HepG2 (cell line): ENCODE measurements around the gene HHIPL1. TPM values are rescaled to one million over a fixed set of nuclear protein-coding genes. Genes with fewer than 3 reads are reported as not detected.

ENCODE experiments used
- ATAC-seq: fragments of 200-7000 bp; cut with Tn5 transposase; 3 replicates; pipeline ENCODE4 v1.9.1; 2020; ENCODE audit warnings: mild to moderate bottlenecking, moderate library complexity
- BruUV-seq: library from RNA; stranded (reverse); fragments of 400-500 nt; replicated peaks from 2 replicates; lab custom pipeline; 2021; lab: Mats Ljungman, UMichigan
- CTCF ChIA-PET: fragments of 300-600 bp; formaldehyde crosslinking; extraction: SDS; loops from one replicate; lab custom pipeline; 2021; ENCODE audit warnings: low total read pairs, inconsistent platforms, low intra/inter-chr PET ratio; lab: Yijun Ruan, JAX
- POLR2A ChIA-PET: fragments of 350-600 bp; sonication (Branson Sonifier 250); formaldehyde crosslinking; loops from one replicate; lab custom pipeline; 2020; ENCODE audit warnings: antibody characterized with exemption, inconsistent platforms; lab: Yijun Ruan, JAX
- DNase-seq: peaks from one replicate; pipeline ENCODE4 v3.0.0-alpha.2; 2015; ENCODE audit warnings: low spot score
- FAIRE-seq: peaks from 3 replicates; lab custom pipeline; 2011; peaks lifted over from hg19 to GRCh38; lab: Jason Lieb, UNC
- H2AFZ ChIP-seq: one replicate; pipeline ENCODE4 v1.6.1; 2011; ENCODE audit warnings: low read length, inconsistent platforms
- H3K27ac ChIP-seq: fragments of 300-600 bp; 3 replicates; pipeline ENCODE4 v1.8.0; 2011; ENCODE audit warnings: mixed run types, mild to moderate bottlenecking, mixed read lengths, low read length, inconsistent platforms; ENCODE audit not compliant: insufficient read depth; ENCODE audit errors: extremely low read length
- H3K27me3 ChIP-seq, 2 experiments: fragments of 200-600 bp in 1 of 2; 2 replicates in 1 of 2; 3 replicates in 1 of 2; pipeline versions ENCODE4 v1.6.0 to v1.8.0; 2011; ENCODE audit warnings: low read length in 2 of 2, mild to moderate bottlenecking in 2 of 2, moderate library complexity in 2 of 2, inconsistent platforms in 1 of 2; ENCODE audit not compliant: insufficient read depth in 2 of 2, control insufficient read depth in 1 of 2
- H3K36me3 ChIP-seq, 2 experiments: fragments of 200-600 bp in 1 of 2; replicated peaks in 1 of 2; 2 replicates in 1 of 2; 3 replicates in 1 of 2; pipeline versions ENCODE4 v1.5.1 to v1.8.0; 2011; ENCODE audit warnings: low read length in 2 of 2, inconsistent platforms in 1 of 2; ENCODE audit not compliant: insufficient read depth in 2 of 2, control insufficient read depth in 1 of 2
- H3K4me1 ChIP-seq: 2 replicates; pipeline ENCODE4 v1.5.1; 2012; ENCODE audit warnings: low read length, inconsistent platforms; ENCODE audit not compliant: insufficient read depth
- H3K4me2 ChIP-seq: 2 replicates; pipeline ENCODE4 v1.6.0; 2011; ENCODE audit warnings: low read depth, low read length, inconsistent platforms
- H3K4me3 ChIP-seq, 3 experiments: fragments of 200-600 bp in 1 of 3; sonication (generic), shearing (Covaris generic) in 1 of 3; replicated peaks in 1 of 3; 2 replicates each; pipeline ENCODE4 v1.5.1; 2011 to 2016; ENCODE audit warnings: low read length in 3 of 3, inconsistent platforms in 2 of 3, low read depth in 2 of 3, mild to moderate bottlenecking in 2 of 3, control low read depth in 1 of 3, mixed read lengths in 1 of 3; ENCODE audit not compliant: insufficient read depth in 1 of 3
- H3K79me2 ChIP-seq: one replicate; pipeline ENCODE4 v1.6.1; 2011; ENCODE audit warnings: low read length, inconsistent platforms; ENCODE audit not compliant: insufficient read depth
- H3K9ac ChIP-seq: 2 replicates; pipeline ENCODE4 v1.6.0; 2011; ENCODE audit warnings: mild to moderate bottlenecking, low read depth, low read length, inconsistent platforms; ENCODE audit not compliant: insufficient read depth
- H3K9me3 ChIP-seq: 2 replicates; pipeline ENCODE4 v1.5.1; 2012; ENCODE audit warnings: mild to moderate bottlenecking, low read length
- H4K20me1 ChIP-seq: 2 replicates; pipeline ENCODE4 v1.6.0; 2011; ENCODE audit warnings: inconsistent platforms, mild to moderate bottlenecking, low read length, moderate library complexity; ENCODE audit not compliant: insufficient read depth
- MYC ChIP-seq: sonication (generic); formaldehyde crosslinking; IDR thresholded peaks from 2 replicates; pipeline ENCODE4 v1.9.0; 2021; ENCODE audit warnings: missing genetic modification reagents, borderline replicate concordance
- PCBP1 ChIP-seq: fragments of 200-400 bp; formaldehyde crosslinking; IDR thresholded peaks from 2 replicates; pipeline ENCODE4 v1.6.1; 2017; ENCODE audit warnings: mild to moderate bottlenecking, low read depth, low read length, borderline replicate concordance
- SMAD3 ChIP-seq: sonication (generic); formaldehyde crosslinking; IDR thresholded peaks from 2 replicates; pipeline ENCODE4 v1.4.0; 2020; ENCODE audit warnings: missing genetic modification reagents
- ZNF496 ChIP-seq: sonication (generic); formaldehyde crosslinking; IDR thresholded peaks from 2 replicates; pipeline ENCODE4 v1.8.1; 2023; ENCODE audit warnings: mild to moderate bottlenecking, moderate library complexity, missing genetic modification reagents; ENCODE audit not compliant: insufficient replicate concordance
- ZNF777 ChIP-seq: sonication (generic); formaldehyde crosslinking; IDR thresholded peaks from 2 replicates; pipeline ENCODE4 v1.4.0; 2020; ENCODE audit warnings: missing genetic modification reagents
- WGBS: methylation state at CpG from one replicate; pipeline ENCODE4 v1.1.6; 2017; ENCODE audit warnings: low lambda C conversion rate; 5-methylcytosine and 5-hydroxymethylcytosine counted together
- in situ Hi-C: cut with HindIII; loops from 2 replicates; pipeline ENCODE4 v1.10.0; 2017; ENCODE audit warnings: low pct_unique_long_range_greater_than_20kb; ENCODE audit not compliant: extremely low pct_ligation_motif_present
- intact Hi-C: fragments of 100-400 bp; cut with micrococcal nuclease; formaldehyde crosslinking; loops from one replicate; pipeline ENCODE4 v1.10.0; 2022; ENCODE audit not compliant: unreplicated experiment
- polyA plus RNA-seq, 8 experiments: library from polyadenylated mRNA; depleted of rRNA in 3 of 8; stranded (reverse) in 7 of 8; unstranded in 1 of 8; fragments of >200 nt; fragmentation: Illumina TruSeq in 4 of 8; extraction: Trizol in 4 of 8; gene quantifications; 2 replicates each; pipeline versions ENCODE4 v1.2.1 to v1.2.3, GENCODE V29; 2011 to 2016; ENCODE audit warnings: low read depth in 4 of 8, missing spikeins in 1 of 8, mixed read lengths in 1 of 8; ENCODE audit not compliant: insufficient read depth in 1 of 8
- total RNA-seq, 5 experiments: library from RNA; depleted of rRNA; stranded (reverse); fragments of >200 nt; fragmentation: Illumina TruSeq; extraction: Trizol; gene quantifications; 2 replicates each; pipeline ENCODE4 v1.2.3, GENCODE V29; 2016; ENCODE audit warnings: low read depth in 1 of 5
- TF ChIP-seq, protein P1 (sequence below), 2 experiments: sonication (generic) in 1 of 2; formaldehyde crosslinking in 1 of 2; IDR thresholded peaks; 2 replicates each; pipeline versions ENCODE4 v1.4.0 to v1.6.1; 2016 to 2020; ENCODE audit warnings: borderline replicate concordance in 1 of 2, low read depth in 1 of 2, mild to moderate bottlenecking in 1 of 2, missing genetic modification reagents in 1 of 2
- TF ChIP-seq, protein P2 (sequence below), 2 experiments: sonication (generic) in 1 of 2; formaldehyde crosslinking in 1 of 2; IDR thresholded peaks; 2 replicates each; pipeline versions ENCODE4 v1.5.1 to v1.6.1; 2011 to 2020; ENCODE audit warnings: borderline replicate concordance in 1 of 2, low read depth in 1 of 2, low read length in 1 of 2, mild to moderate bottlenecking in 1 of 2, missing genetic modification reagents in 1 of 2, moderate library complexity in 1 of 2
- TF ChIP-seq, protein P3 (sequence below): sonication (generic); formaldehyde crosslinking; IDR thresholded peaks from 2 replicates; pipeline ENCODE4 v1.8.0; 2022; ENCODE audit warnings: missing genetic modification reagents, mild to moderate bottlenecking, borderline replicate concordance
- TF ChIP-seq, protein P4 (sequence below): sonication (generic); formaldehyde crosslinking; IDR thresholded peaks from 2 replicates; pipeline ENCODE4 v1.5.0; 2020; ENCODE audit warnings: mild to moderate bottlenecking, missing genetic modification reagents, borderline replicate concordance

HHIPL1 gene
- total and polyA plus RNA-seq, 2 of the 13 experiments (the other 11 are each of a cell fraction or from before 2014, with no cell fraction given): not detected

DNA sequence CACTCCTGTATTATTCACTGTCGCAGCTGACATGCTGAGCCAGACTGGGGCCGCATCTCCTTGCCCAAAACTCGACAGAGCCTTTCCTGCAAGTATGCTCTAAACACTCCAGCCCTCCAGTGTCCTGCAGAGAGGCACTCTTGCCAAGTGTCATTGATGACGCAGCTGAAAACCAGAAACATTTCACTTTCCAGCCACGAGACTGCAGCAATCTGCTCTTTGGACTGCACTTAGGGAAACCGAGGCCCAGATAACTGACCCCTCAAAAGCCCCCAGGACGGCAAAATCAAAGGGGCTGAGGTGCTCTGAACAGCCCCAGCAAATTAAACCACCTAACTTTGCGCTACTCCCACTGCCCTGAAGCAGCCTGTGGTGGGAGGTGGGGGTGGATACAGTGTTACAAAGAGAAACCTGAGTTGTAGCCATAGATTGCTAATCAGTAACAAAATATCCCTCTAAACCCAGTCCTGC is 43.5 kb upstream of the HHIPL1 start:
- intact Hi-C loops: no loop called here
- peaks cover 64% of the 10 kb centered on the region for H3K4me1 ChIP-seq
- 0% methylated on average over 4 of the region's 8 CpGs for WGBS
- peak overlapping the region; percentile 81 to 85 (median 84) for H3K4me3 ChIP-seq
- POLR2A ChIA-PET: interaction anchor here (1.1 to 8.6 kb wide), 5 partner anchors 26 to 120 kb away, joined by 3 to 101 read pairs (median 7); partner anchors contain the start of genes CCNK and SETD3
- ATAC-seq: peak; percentile 19
- peak; percentile 57 for FAIRE-seq
- TSS peak; percentile 40 for BruUV-seq
- in situ Hi-C loops: loop anchor here (5.0 kb wide), 1 partner anchor 34 kb away; no protein-coding TSS in a partner anchor
- H3K9ac ChIP-seq: peak overlapping the region; percentile 70
- CTCF ChIA-PET: no interaction called here
- peaks cover 37% of the 10 kb centered on the region for H4K20me1 ChIP-seq
- H3K4me2 ChIP-seq: peak overlapping the region; percentile 90
- H3K36me3 ChIP-seq: peaks cover 1 to 4% of the 10 kb centered on the region in 2 experiments; a peak in 2 of 5 replicates
- no peaks in the 10 kb centered on the region for H3K9me3 ChIP-seq
- H3K27me3 ChIP-seq: no peaks in the 10 kb centered on the region; a peak in 1 of 5 replicates
- peak; percentile 49 for DNase-seq
- peak overlapping the region; percentile 80 for H3K27ac ChIP-seq
- no peak overlapping the region for H2AFZ ChIP-seq
- H3K79me2 ChIP-seq: peaks cover 74% of the 10 kb centered on the region
- TF ChIP-seq, protein P1, sequence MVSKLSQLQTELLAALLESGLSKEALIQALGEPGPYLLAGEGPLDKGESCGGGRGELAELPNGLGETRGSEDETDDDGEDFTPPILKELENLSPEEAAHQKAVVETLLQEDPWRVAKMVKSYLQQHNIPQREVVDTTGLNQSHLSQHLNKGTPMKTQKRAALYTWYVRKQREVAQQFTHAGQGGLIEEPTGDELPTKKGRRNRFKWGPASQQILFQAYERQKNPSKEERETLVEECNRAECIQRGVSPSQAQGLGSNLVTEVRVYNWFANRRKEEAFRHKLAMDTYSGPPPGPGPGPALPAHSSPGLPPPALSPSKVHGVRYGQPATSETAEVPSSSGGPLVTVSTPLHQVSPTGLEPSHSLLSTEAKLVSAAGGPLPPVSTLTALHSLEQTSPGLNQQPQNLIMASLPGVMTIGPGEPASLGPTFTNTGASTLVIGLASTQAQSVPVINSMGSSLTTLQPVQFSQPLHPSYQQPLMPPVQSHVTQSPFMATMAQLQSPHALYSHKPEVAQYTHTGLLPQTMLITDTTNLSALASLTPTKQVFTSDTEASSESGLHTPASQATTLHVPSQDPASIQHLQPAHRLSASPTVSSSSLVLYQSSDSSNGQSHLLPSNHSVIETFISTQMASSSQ (IDR thresholded peaks at IDR 0.05; ENCODE audit: low read depth): no peak
- TF ChIP-seq, protein P1 (CRISPR knock-in tag; IDR thresholded peaks at IDR 0.05; ENCODE audit: borderline replicate concordance): no peak
- TF ChIP-seq ZNF777 (CRISPR knock-in tag): peak; percentile 1; the same call in 1 of the 2 replicates
- TF ChIP-seq, protein P2, sequence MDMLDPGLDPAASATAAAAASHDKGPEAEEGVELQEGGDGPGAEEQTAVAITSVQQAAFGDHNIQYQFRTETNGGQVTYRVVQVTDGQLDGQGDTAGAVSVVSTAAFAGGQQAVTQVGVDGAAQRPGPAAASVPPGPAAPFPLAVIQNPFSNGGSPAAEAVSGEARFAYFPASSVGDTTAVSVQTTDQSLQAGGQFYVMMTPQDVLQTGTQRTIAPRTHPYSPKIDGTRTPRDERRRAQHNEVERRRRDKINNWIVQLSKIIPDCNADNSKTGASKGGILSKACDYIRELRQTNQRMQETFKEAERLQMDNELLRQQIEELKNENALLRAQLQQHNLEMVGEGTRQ (IDR thresholded peaks at IDR 0.05; ENCODE audit: low read depth, low read length): no peak
- TF ChIP-seq, protein P2 (CRISPR knock-in tag; IDR thresholded peaks at IDR 0.05; ENCODE audit: borderline replicate concordance): no peak
- no peak for TF ChIP-seq PCBP1
- no peak for TF ChIP-seq ZNF496 (CRISPR knock-in tag)
- peak; percentile 43; the same call in 1 of the 2 replicates for TF ChIP-seq MYC (CRISPR knock-in tag)
- TF ChIP-seq, protein P3, sequence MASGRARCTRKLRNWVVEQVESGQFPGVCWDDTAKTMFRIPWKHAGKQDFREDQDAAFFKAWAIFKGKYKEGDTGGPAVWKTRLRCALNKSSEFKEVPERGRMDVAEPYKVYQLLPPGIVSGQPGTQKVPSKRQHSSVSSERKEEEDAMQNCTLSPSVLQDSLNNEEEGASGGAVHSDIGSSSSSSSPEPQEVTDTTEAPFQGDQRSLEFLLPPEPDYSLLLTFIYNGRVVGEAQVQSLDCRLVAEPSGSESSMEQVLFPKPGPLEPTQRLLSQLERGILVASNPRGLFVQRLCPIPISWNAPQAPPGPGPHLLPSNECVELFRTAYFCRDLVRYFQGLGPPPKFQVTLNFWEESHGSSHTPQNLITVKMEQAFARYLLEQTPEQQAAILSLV (CRISPR knock-in tag): no peak
- TF ChIP-seq SMAD3 (CRISPR knock-in tag): no peak
- TF ChIP-seq, protein P4, sequence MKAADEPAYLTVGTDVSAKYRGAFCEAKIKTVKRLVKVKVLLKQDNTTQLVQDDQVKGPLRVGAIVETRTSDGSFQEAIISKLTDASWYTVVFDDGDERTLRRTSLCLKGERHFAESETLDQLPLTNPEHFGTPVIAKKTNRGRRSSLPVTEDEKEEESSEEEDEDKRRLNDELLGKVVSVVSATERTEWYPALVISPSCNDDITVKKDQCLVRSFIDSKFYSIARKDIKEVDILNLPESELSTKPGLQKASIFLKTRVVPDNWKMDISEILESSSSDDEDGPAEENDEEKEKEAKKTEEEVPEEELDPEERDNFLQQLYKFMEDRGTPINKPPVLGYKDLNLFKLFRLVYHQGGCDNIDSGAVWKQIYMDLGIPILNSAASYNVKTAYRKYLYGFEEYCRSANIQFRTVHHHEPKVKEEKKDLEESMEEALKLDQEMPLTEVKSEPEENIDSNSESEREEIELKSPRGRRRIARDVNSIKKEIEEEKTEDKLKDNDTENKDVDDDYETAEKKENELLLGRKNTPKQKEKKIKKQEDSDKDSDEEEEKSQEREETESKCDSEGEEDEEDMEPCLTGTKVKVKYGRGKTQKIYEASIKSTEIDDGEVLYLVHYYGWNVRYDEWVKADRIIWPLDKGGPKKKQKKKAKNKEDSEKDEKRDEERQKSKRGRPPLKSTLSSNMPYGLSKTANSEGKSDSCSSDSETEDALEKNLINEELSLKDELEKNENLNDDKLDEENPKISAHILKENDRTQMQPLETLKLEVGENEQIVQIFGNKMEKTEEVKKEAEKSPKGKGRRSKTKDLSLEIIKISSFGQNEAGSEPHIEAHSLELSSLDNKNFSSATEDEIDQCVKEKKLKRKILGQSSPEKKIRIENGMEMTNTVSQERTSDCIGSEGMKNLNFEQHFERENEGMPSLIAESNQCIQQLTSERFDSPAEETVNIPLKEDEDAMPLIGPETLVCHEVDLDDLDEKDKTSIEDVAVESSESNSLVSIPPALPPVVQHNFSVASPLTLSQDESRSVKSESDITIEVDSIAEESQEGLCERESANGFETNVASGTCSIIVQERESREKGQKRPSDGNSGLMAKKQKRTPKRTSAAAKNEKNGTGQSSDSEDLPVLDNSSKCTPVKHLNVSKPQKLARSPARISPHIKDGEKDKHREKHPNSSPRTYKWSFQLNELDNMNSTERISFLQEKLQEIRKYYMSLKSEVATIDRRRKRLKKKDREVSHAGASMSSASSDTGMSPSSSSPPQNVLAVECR (CRISPR knock-in tag): 0 out of 2 replicates have a peak, but pooled peaks have one; percentile 8
